Sigmoid colon (tissue), 4 donors: ENCODE results near the gene PTH1R.
A peak's percentile ranks its signal among the peaks of the same experiment; 100 is the strongest.

Source experiments
- EP300 ChIP-seq, 4 donors: sonication (generic); formaldehyde crosslinking; IDR thresholded peaks; one replicate each; pipeline ENCODE4 v1.6.1; 2017; ENCODE audit warnings: antibody characterized with exemption in 4 of 4
- POLR2A ChIP-seq, 2 donors: fragments of 450-650 bp; IDR thresholded peaks; one replicate each; pipeline ENCODE4 v1.6.1; 2016; ENCODE audit warnings: antibody characterized with exemption in 2 of 2, mild to moderate bottlenecking in 2 of 2, moderate library complexity in 2 of 2
- POLR2AphosphoS5 ChIP-seq, 4 donors: sonication (generic); formaldehyde crosslinking; IDR thresholded peaks; one replicate each; pipeline ENCODE4 v1.6.1; 2017; ENCODE audit warnings: antibody characterized with exemption in 4 of 4
- TF ChIP-seq, protein P1 (sequence below), 4 experiments: fragments of 450-650 bp in 3 of 4; fragments of 200-600 bp in 1 of 4; IDR thresholded peaks; one replicate each; pipeline ENCODE4 v1.5.1; 2016 to 2019; ENCODE audit warnings: antibody characterized with exemption in 4 of 4, mild to moderate bottlenecking in 3 of 4, moderate library complexity in 2 of 4

DNA sequence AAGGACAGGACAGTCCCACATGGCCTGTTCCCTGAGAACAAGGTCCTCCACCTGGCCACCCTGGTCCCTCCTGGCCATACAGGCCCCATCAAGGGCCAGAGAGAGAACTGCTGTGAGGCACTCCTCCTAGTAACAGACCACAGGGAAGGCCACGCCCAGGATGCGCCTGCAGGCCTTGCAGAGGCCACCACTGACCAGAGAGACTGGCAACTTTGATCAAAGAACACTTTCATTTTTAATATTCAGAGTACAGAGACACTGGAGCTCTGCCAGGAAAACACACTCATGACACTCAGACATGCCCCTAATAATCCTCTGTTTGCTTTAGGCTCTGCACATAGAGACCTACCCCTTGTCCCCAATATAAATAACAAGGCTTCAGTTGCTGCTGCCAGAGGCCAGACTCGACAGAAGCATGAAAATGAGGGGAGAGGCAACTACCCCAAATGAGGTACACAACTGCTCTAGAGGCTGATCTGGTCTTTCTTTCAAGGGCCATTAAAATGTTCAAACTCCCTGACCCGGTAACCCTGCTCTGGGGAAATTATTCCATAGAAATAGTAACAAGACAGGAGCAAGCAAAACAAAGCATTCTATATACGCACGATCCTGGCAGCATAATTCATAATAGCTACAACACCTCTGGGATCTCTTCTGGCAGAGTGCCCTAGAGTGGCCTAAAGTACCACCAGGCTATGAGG lies 54.3 kb downstream of the PTH1R start:
- TF ChIP-seq EP300 (IDR thresholded peaks at IDR 0.05) = peak in 2 of 4 donors; percentile 44
- peak; percentile 64 to 74 (median 66) for TF ChIP-seq POLR2AphosphoS5 (IDR thresholded peaks at IDR 0.05)
- TF ChIP-seq, protein P1, sequence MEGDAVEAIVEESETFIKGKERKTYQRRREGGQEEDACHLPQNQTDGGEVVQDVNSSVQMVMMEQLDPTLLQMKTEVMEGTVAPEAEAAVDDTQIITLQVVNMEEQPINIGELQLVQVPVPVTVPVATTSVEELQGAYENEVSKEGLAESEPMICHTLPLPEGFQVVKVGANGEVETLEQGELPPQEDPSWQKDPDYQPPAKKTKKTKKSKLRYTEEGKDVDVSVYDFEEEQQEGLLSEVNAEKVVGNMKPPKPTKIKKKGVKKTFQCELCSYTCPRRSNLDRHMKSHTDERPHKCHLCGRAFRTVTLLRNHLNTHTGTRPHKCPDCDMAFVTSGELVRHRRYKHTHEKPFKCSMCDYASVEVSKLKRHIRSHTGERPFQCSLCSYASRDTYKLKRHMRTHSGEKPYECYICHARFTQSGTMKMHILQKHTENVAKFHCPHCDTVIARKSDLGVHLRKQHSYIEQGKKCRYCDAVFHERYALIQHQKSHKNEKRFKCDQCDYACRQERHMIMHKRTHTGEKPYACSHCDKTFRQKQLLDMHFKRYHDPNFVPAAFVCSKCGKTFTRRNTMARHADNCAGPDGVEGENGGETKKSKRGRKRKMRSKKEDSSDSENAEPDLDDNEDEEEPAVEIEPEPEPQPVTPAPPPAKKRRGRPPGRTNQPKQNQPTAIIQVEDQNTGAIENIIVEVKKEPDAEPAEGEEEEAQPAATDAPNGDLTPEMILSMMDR (IDR thresholded peaks at IDR 0.05) = no peak
- TF ChIP-seq POLR2A (IDR thresholded peaks at IDR 0.05) = no peak
